ENCODE measurements around the gene YWHAE. TPM values are rescaled to one million over a fixed set of nuclear protein-coding genes. Genes with fewer than 3 reads are reported as not detected.

Gene YWHAE
- total and polyA plus RNA-seq, 10 of the 15 experiments (the other 5 are each of a cell fraction or from before 2014, with no cell fraction given), result 189 to 651 (median 469) TPM

DNA sequence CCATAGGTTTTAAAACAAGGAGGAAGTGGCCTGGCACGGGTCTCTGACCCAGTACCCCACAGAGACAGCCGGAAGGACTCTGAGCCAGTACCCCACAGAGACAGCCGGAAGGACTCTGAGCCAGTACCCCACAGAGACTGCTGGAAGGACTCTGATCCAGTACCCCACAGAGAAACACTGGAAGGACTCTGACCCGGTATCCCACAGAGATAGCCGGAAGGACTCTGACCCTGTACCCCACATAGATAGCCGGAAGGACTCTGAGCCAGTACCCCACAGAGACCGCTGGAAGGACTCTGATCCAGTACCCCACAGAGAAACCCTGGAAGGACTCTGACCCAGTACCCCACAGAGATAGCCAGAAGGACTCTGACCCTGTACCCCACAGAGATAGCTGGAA lies 71.6 kb downstream of the YWHAE start:
- H3K27me3 ChIP-seq (replicated peaks in 1 of 2; ENCODE audit: control insufficient read depth in 2 of 2, insufficient read depth in 2 of 2, low read length in 1 of 2), result no peaks in the 10 kb centered on the region; a peak in 1 of 4 replicates
- H3K9ac ChIP-seq (ENCODE audit: control insufficient read depth, insufficient read depth, low read length), result no peak overlapping the region
- H3K9me3 ChIP-seq (replicated peaks; ENCODE audit: control insufficient read depth, insufficient read depth, low read length), result no peaks in the 10 kb centered on the region
- H3K27ac ChIP-seq (ENCODE audit: control insufficient read depth, insufficient read depth), result no peak overlapping the region
- H3K79me2 ChIP-seq (ENCODE audit: control insufficient read depth, insufficient read depth, low read length), result no peaks in the 10 kb centered on the region
- no peak overlapping the region for H2AFZ ChIP-seq (ENCODE audit: control insufficient read depth, low read depth, low read length)
- no peaks in the 10 kb centered on the region for H4K20me1 ChIP-seq (ENCODE audit: control insufficient read depth, insufficient read depth)
- no peak overlapping the region for H3K4me2 ChIP-seq (ENCODE audit: control insufficient read depth, insufficient read depth)
- in situ Hi-C loops (cut with MboI), result loop anchor here (5.0 kb wide), 1 partner anchor 56 kb away; the partner anchor contains the start of gene BHLHA9
- CTCF ChIA-PET, result no interaction called here
- no peak overlapping the region for H3K4me3 ChIP-seq
- no peak for TF ChIP-seq FOS (IDR thresholded peaks at IDR 0.05; ENCODE audit: borderline replicate concordance, extremely low read depth, insufficient read length)
- no peak for TF ChIP-seq MYC (IDR thresholded peaks at IDR 0.05; ENCODE audit: insufficient read depth, insufficient read length, insufficient replicate concordance, low read length, severe bottlenecking)
- no peak for TF ChIP-seq STAT3 (IDR thresholded peaks at IDR 0.05; ENCODE audit: low read depth, low read length)
- no peak for TF ChIP-seq IKZF2 (IDR thresholded peaks at IDR 0.05)
- no peak for TF ChIP-seq PAX8 (IDR thresholded peaks at IDR 0.05)
- TF ChIP-seq, protein P1, sequence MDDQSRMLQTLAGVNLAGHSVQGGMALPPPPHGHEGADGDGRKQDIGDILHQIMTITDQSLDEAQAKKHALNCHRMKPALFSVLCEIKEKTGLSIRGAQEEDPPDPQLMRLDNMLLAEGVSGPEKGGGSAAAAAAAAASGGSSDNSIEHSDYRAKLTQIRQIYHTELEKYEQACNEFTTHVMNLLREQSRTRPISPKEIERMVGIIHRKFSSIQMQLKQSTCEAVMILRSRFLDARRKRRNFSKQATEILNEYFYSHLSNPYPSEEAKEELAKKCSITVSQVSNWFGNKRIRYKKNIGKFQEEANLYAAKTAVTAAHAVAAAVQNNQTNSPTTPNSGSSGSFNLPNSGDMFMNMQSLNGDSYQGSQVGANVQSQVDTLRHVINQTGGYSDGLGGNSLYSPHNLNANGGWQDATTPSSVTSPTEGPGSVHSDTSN (IDR thresholded peaks at IDR 0.05; ENCODE audit: insufficient replicate concordance, low read depth, low read length), result no peak
- TF ChIP-seq ZNF217 (IDR thresholded peaks at IDR 0.05), result no peak
- no peak for TF ChIP-seq POLR2A (IDR thresholded peaks at IDR 0.05; ENCODE audit: low read depth, low read length)
- TF ChIP-seq CBX5 (IDR thresholded peaks at IDR 0.05; ENCODE audit: low read depth), result no peak
- intact Hi-C loops (cut with micrococcal nuclease; ENCODE audit: unreplicated experiment), result no loop called here
- 53% methylated on average over 7 of the region's 7 CpGs for WGBS (ENCODE audit: insufficient coverage, insufficient replicate concordance, low lambda C conversion rate, missing lambda C conversion rate)
- no peaks in the 10 kb centered on the region for H3K4me1 ChIP-seq (ENCODE audit: control insufficient read depth, insufficient read depth, low read length)
- no TSS peak for BruUV-seq (replicated peaks)
- RAD21 ChIA-PET (ENCODE audit: unreplicated experiment), result no interaction called here
- no peaks in the 10 kb centered on the region for H3K36me3 ChIP-seq (ENCODE audit: control insufficient read depth in 2 of 2, insufficient read depth in 2 of 2, low read length in 1 of 2)
- SMC1A ChIA-PET (ENCODE audit: uncharacterized antibody, unreplicated experiment), result no interaction called here
- POLR2A ChIA-PET, result no interaction called here
- DNase-seq (ENCODE audit: low read depth, low spot score) (no peak), FAIRE-seq (no peak), ATAC-seq (no peak)

Measured in GM12878 (cell line).